HepG2 (cell line): Measurements from ENCODE around the gene FUT8. TPM values are rescaled to one million over a fixed set of nuclear protein-coding genes. Genes with fewer than 3 reads are reported as not detected.

ENCODE experiments used
- ATAC-seq: fragments of 200-7000 bp; cut with Tn5 transposase; 3 replicates; pipeline ENCODE4 v1.9.1; 2020; ENCODE audit warnings: mild to moderate bottlenecking, moderate library complexity
- BruUV-seq: library from RNA; stranded (reverse); fragments of 400-500 nt; replicated peaks from 2 replicates; lab custom pipeline; 2021; lab: Mats Ljungman, UMichigan
- CTCF ChIA-PET: fragments of 300-600 bp; formaldehyde crosslinking; extraction: SDS; loops from one replicate; lab custom pipeline; 2021; ENCODE audit warnings: low total read pairs, inconsistent platforms, low intra/inter-chr PET ratio; lab: Yijun Ruan, JAX
- POLR2A ChIA-PET: fragments of 350-600 bp; sonication (Branson Sonifier 250); formaldehyde crosslinking; loops from one replicate; lab custom pipeline; 2020; ENCODE audit warnings: antibody characterized with exemption, inconsistent platforms; lab: Yijun Ruan, JAX
- DNase-seq: peaks from one replicate; pipeline ENCODE4 v3.0.0-alpha.2; 2015; ENCODE audit warnings: low spot score
- FAIRE-seq: peaks from 3 replicates; lab custom pipeline; 2011; peaks lifted over from hg19 to GRCh38; lab: Jason Lieb, UNC
- H2AFZ ChIP-seq: one replicate; pipeline ENCODE4 v1.6.1; 2011; ENCODE audit warnings: low read length, inconsistent platforms
- H3K27ac ChIP-seq: fragments of 300-600 bp; 3 replicates; pipeline ENCODE4 v1.8.0; 2011; ENCODE audit warnings: mixed run types, mild to moderate bottlenecking, mixed read lengths, low read length, inconsistent platforms; ENCODE audit not compliant: insufficient read depth; ENCODE audit errors: extremely low read length
- H3K27me3 ChIP-seq, 2 experiments: fragments of 200-600 bp in 1 of 2; 2 replicates in 1 of 2; 3 replicates in 1 of 2; pipeline versions ENCODE4 v1.6.0 to v1.8.0; 2011; ENCODE audit warnings: low read length in 2 of 2, mild to moderate bottlenecking in 2 of 2, moderate library complexity in 2 of 2, inconsistent platforms in 1 of 2; ENCODE audit not compliant: insufficient read depth in 2 of 2, control insufficient read depth in 1 of 2
- H3K36me3 ChIP-seq, 2 experiments: fragments of 200-600 bp in 1 of 2; replicated peaks in 1 of 2; 2 replicates in 1 of 2; 3 replicates in 1 of 2; pipeline versions ENCODE4 v1.5.1 to v1.8.0; 2011; ENCODE audit warnings: low read length in 2 of 2, inconsistent platforms in 1 of 2; ENCODE audit not compliant: insufficient read depth in 2 of 2, control insufficient read depth in 1 of 2
- H3K4me1 ChIP-seq: 2 replicates; pipeline ENCODE4 v1.5.1; 2012; ENCODE audit warnings: low read length, inconsistent platforms; ENCODE audit not compliant: insufficient read depth
- H3K4me2 ChIP-seq: 2 replicates; pipeline ENCODE4 v1.6.0; 2011; ENCODE audit warnings: low read depth, low read length, inconsistent platforms
- H3K4me3 ChIP-seq, 3 experiments: fragments of 200-600 bp in 1 of 3; sonication (generic), shearing (Covaris generic) in 1 of 3; replicated peaks in 1 of 3; 2 replicates each; pipeline ENCODE4 v1.5.1; 2011 to 2016; ENCODE audit warnings: low read length in 3 of 3, inconsistent platforms in 2 of 3, low read depth in 2 of 3, mild to moderate bottlenecking in 2 of 3, control low read depth in 1 of 3, mixed read lengths in 1 of 3; ENCODE audit not compliant: insufficient read depth in 1 of 3
- H3K79me2 ChIP-seq: one replicate; pipeline ENCODE4 v1.6.1; 2011; ENCODE audit warnings: low read length, inconsistent platforms; ENCODE audit not compliant: insufficient read depth
- H3K9ac ChIP-seq: 2 replicates; pipeline ENCODE4 v1.6.0; 2011; ENCODE audit warnings: mild to moderate bottlenecking, low read depth, low read length, inconsistent platforms; ENCODE audit not compliant: insufficient read depth
- H3K9me3 ChIP-seq: 2 replicates; pipeline ENCODE4 v1.5.1; 2012; ENCODE audit warnings: mild to moderate bottlenecking, low read length
- H4K20me1 ChIP-seq: 2 replicates; pipeline ENCODE4 v1.6.0; 2011; ENCODE audit warnings: inconsistent platforms, mild to moderate bottlenecking, low read length, moderate library complexity; ENCODE audit not compliant: insufficient read depth
- ATM ChIP-seq: fragments of 450-650 bp; IDR thresholded peaks from 2 replicates; pipeline ENCODE4 v1.7.1; 2017; ENCODE audit warnings: mild to moderate bottlenecking, borderline replicate concordance
- E2F2 ChIP-seq: sonication (generic); formaldehyde crosslinking; IDR thresholded peaks from 2 replicates; pipeline ENCODE4 v1.4.0; 2020; ENCODE audit warnings: missing genetic modification reagents, borderline replicate concordance
- EP300 ChIP-seq, 3 experiments: sonication (generic) in 1 of 3; formaldehyde crosslinking in 1 of 3; IDR thresholded peaks; 2 replicates each; pipeline versions ENCODE4 v1.5.1 to v1.6.1; 2011 to 2020; ENCODE audit warnings: low read depth in 2 of 3, low read length in 2 of 3, borderline replicate concordance in 1 of 3, improper control_type of control experiment in 1 of 3, mild to moderate bottlenecking in 1 of 3, missing genetic modification reagents in 1 of 3, moderate library complexity in 1 of 3
- FOSL1 ChIP-seq: sonication (generic); formaldehyde crosslinking; IDR thresholded peaks from 2 replicates; pipeline ENCODE4 v1.9.0; 2021; ENCODE audit warnings: missing genetic modification reagents, borderline replicate concordance
- HMGXB3 ChIP-seq: sonication (generic); formaldehyde crosslinking; IDR thresholded peaks from 2 replicates; pipeline ENCODE4 v1.4.0; 2020; ENCODE audit warnings: missing genetic modification reagents, borderline replicate concordance
- MNT ChIP-seq: fragments of 450-650 bp; IDR thresholded peaks from 2 replicates; pipeline ENCODE4 v1.6.1; 2016
- NPAS2 ChIP-seq: sonication (generic); formaldehyde crosslinking; IDR thresholded peaks from 2 replicates; pipeline ENCODE4 v1.8.0; 2022; ENCODE audit warnings: mild to moderate bottlenecking, missing genetic modification reagents, borderline replicate concordance
- PREB ChIP-seq: sonication (generic); formaldehyde crosslinking; IDR thresholded peaks from 2 replicates; pipeline ENCODE4 v1.4.0; 2020; ENCODE audit warnings: missing genetic modification reagents
- RORA ChIP-seq: sonication (generic); formaldehyde crosslinking; IDR thresholded peaks from 2 replicates; pipeline ENCODE4 v1.5.0; 2020; ENCODE audit warnings: mild to moderate bottlenecking, missing genetic modification reagents, moderate library complexity
- XBP1 ChIP-seq: sonication (generic); formaldehyde crosslinking; IDR thresholded peaks from 2 replicates; pipeline ENCODE4 v1.5.0; 2020; ENCODE audit warnings: missing genetic modification reagents
- ZNF281 ChIP-seq: sonication (generic); formaldehyde crosslinking; IDR thresholded peaks from 2 replicates; pipeline ENCODE4 v1.4.0; 2020; ENCODE audit warnings: missing genetic modification reagents, borderline replicate concordance
- ZNF747 ChIP-seq: sonication (generic); formaldehyde crosslinking; IDR thresholded peaks from 2 replicates; pipeline ENCODE4 v1.8.1; 2023; ENCODE audit warnings: missing genetic modification reagents, mild to moderate bottlenecking, borderline replicate concordance
- WGBS: methylation state at CpG from one replicate; pipeline ENCODE4 v1.1.6; 2017; ENCODE audit warnings: low lambda C conversion rate; 5-methylcytosine and 5-hydroxymethylcytosine counted together
- in situ Hi-C: cut with HindIII; loops from 2 replicates; pipeline ENCODE4 v1.10.0; 2017; ENCODE audit warnings: low pct_unique_long_range_greater_than_20kb; ENCODE audit not compliant: extremely low pct_ligation_motif_present
- intact Hi-C: fragments of 100-400 bp; cut with micrococcal nuclease; formaldehyde crosslinking; loops from one replicate; pipeline ENCODE4 v1.10.0; 2022; ENCODE audit not compliant: unreplicated experiment
- polyA plus RNA-seq, 8 experiments: library from polyadenylated mRNA; depleted of rRNA in 3 of 8; stranded (reverse) in 7 of 8; unstranded in 1 of 8; fragments of >200 nt; fragmentation: Illumina TruSeq in 4 of 8; extraction: Trizol in 4 of 8; gene quantifications; 2 replicates each; pipeline versions ENCODE4 v1.2.1 to v1.2.3, GENCODE V29; 2011 to 2016; ENCODE audit warnings: low read depth in 4 of 8, missing spikeins in 1 of 8, mixed read lengths in 1 of 8; ENCODE audit not compliant: insufficient read depth in 1 of 8
- total RNA-seq, 5 experiments: library from RNA; depleted of rRNA; stranded (reverse); fragments of >200 nt; fragmentation: Illumina TruSeq; extraction: Trizol; gene quantifications; 2 replicates each; pipeline ENCODE4 v1.2.3, GENCODE V29; 2016; ENCODE audit warnings: low read depth in 1 of 5

Gene FUT8
- total and polyA plus RNA-seq, 2 of the 13 experiments (the other 11 are each of a cell fraction or from before 2014, with no cell fraction given), result 9.3 to 17.5 TPM

- Histone ChIP-seq H4K20me1 (no peaks in the 10 kb centered on the region), H3K27ac (no peak overlapping the region), H2AFZ (no peak overlapping the region), H3K9me3 (no peaks in the 10 kb centered on the region), H3K9ac (no peak overlapping the region), H3K79me2 (no peaks in the 10 kb centered on the region), H3K4me1 (peaks cover 9% of the 10 kb centered on the region), H3K27me3 (no peaks in the 10 kb centered on the region), H3K4me2 (no peak overlapping the region), H3K4me3 (no peak overlapping the region), H3K36me3 (no peaks in the 10 kb centered on the region)
- FAIRE-seq, result no peak
- intact Hi-C loops, result no loop called here
- no peak for ATAC-seq
- 92% methylated on average over 3 of the region's 4 CpGs for WGBS
- CTCF ChIA-PET, result no interaction called here
- in situ Hi-C loops, result no loop called here
- no TSS peak for BruUV-seq
- no peak for DNase-seq
- POLR2A ChIA-PET, result no interaction called here
- TF ChIP-seq ATM, result no peak
- TF ChIP-seq E2F2 (CRISPR knock-in tag), result no peak
- TF ChIP-seq ZNF747, result no peak
- no peak for TF ChIP-seq NPAS2 (CRISPR knock-in tag)
- no peak for TF ChIP-seq FOSL1 (CRISPR knock-in tag)
- TF ChIP-seq HMGXB3 (CRISPR knock-in tag), result no peak
- TF ChIP-seq EP300 (IDR thresholded peaks at IDR 0.05; ENCODE audit: low read depth in 2 of 2, low read length in 2 of 2), result no peak
- no peak for TF ChIP-seq EP300 (CRISPR knock-in tag; IDR thresholded peaks at IDR 0.05; ENCODE audit: borderline replicate concordance)
- no peak for TF ChIP-seq RORA
- no peak for TF ChIP-seq MNT
- TF ChIP-seq PREB (CRISPR knock-in tag), result no peak
- no peak for TF ChIP-seq ZNF281 (CRISPR knock-in tag)
- no peak for TF ChIP-seq XBP1 (CRISPR knock-in tag)
Measured at GRCh38 chr14:65627315-65627714, 214.8 kb downstream of the FUT8 start.
